Measurements from ENCODE around the gene HAUS1.

HAUS1 gene

DNA sequence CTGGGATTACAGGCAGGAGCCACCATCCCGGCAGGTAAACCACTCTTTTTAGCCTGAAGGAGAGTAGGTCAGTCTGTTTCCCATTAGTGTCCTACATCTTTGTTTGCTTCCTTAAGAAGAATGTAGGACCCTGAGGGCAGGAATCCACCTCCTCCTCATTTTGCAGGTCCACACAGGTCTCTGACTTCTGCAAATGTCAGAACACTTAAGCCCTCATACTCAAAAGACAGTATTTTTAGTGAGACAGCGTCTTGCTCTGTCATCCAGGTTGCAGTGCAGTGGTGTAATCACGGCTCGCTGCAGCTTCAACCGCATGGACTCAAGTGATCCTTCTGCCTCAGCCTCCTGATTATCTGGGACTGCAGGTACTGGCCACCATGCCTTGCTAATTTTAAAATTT lies 41.4 kb upstream of the HAUS1 start:
- DNase-seq (ENCODE audit: low read depth): no peak
- no peak overlapping the region for H3K4me3 ChIP-seq (ENCODE audit: low read depth, low read length)
- TF ChIP-seq, protein P1, sequence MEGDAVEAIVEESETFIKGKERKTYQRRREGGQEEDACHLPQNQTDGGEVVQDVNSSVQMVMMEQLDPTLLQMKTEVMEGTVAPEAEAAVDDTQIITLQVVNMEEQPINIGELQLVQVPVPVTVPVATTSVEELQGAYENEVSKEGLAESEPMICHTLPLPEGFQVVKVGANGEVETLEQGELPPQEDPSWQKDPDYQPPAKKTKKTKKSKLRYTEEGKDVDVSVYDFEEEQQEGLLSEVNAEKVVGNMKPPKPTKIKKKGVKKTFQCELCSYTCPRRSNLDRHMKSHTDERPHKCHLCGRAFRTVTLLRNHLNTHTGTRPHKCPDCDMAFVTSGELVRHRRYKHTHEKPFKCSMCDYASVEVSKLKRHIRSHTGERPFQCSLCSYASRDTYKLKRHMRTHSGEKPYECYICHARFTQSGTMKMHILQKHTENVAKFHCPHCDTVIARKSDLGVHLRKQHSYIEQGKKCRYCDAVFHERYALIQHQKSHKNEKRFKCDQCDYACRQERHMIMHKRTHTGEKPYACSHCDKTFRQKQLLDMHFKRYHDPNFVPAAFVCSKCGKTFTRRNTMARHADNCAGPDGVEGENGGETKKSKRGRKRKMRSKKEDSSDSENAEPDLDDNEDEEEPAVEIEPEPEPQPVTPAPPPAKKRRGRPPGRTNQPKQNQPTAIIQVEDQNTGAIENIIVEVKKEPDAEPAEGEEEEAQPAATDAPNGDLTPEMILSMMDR (IDR thresholded peaks at IDR 0.05; ENCODE audit: control insufficient read depth, extremely low read depth, insufficient read depth): no peak

DNA sequence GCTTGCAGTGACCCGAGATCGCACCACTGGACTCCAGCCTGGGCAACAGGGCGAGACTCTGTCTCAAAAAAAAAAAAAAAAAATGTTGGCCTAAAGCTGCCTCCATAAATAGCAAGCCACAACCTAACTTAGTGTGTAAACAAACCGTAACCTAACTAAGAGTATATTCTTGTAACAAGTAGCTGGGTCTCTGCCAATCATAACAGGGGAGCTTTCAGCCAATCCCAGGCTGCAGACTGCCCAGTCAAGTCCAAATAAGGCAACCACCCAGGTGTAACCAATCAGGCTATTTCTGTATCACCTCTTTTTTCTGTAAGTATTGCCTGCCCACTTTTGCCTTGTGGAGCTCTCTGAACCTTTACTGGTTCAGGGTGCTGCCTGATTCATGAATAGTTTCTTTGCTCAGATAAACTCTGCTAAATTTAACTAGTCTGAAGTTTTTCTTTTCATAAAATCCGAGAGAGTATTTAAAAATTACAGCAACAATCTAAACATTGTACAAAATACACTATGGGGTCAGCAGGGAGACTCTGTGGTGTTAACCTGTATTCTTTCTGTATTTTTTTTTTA lies 36.7 kb upstream of the HAUS1 start:
- DNase-seq (ENCODE audit: low read depth): peak; percentile 79
- TF ChIP-seq, protein P1 (IDR thresholded peaks at IDR 0.05; ENCODE audit: control insufficient read depth, extremely low read depth, insufficient read depth): no peak

DNA sequence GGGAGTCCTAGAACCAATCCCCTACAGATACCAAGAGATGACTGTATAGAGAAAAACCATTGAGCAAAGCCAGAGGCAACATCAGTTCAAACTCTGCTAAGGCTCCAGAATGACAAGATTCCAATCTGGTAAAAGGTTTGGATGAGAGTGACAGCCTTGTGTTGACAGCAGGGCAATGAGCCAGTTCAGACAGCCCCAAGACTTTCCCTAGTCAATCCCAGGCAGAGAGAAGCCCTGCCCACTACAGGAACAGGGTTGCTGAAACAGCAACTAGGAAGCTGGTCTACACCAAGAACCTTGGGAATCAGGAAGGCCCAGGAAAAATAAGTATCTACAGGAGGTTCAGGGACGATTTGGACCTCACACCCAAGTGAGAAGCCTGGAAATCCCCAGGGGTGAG lies 35.4 kb upstream of the HAUS1 start:
- no peak for DNase-seq (ENCODE audit: low read depth)
- H3K4me3 ChIP-seq (ENCODE audit: low read depth, low read length): no peak overlapping the region
- TF ChIP-seq, protein P1 (IDR thresholded peaks at IDR 0.05; ENCODE audit: control insufficient read depth, extremely low read depth, insufficient read depth): no peak

More for the DNA sequence above, 36.7 kb upstream of the HAUS1 start:
- no peak overlapping the region for H3K4me3 ChIP-seq (ENCODE audit: low read depth, low read length)

DNA sequence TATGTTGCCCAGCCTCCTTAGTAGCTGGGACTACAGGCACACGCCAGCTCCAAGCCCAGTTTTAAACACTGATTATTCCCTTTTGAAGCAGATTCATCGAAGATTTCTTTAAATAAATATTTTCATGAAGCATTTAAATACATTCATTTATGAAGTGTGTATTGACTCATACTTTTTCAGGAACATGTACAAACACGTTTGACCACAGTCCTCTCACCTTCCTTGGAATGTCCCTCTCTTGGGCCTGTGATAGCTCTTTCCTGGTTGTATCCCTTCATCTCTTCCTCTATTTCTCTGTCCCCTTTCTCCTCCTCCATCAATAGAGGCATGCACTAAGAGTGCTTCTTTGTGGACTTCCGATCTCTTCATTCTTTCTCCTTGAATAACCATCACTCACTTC lies 34.7 kb upstream of the HAUS1 start:
- TF ChIP-seq, protein P1 (IDR thresholded peaks at IDR 0.05; ENCODE audit: control insufficient read depth, extremely low read depth, insufficient read depth): no peak
- DNase-seq (ENCODE audit: low read depth): no peak
- H3K4me3 ChIP-seq (ENCODE audit: low read depth, low read length): no peak overlapping the region

DNA sequence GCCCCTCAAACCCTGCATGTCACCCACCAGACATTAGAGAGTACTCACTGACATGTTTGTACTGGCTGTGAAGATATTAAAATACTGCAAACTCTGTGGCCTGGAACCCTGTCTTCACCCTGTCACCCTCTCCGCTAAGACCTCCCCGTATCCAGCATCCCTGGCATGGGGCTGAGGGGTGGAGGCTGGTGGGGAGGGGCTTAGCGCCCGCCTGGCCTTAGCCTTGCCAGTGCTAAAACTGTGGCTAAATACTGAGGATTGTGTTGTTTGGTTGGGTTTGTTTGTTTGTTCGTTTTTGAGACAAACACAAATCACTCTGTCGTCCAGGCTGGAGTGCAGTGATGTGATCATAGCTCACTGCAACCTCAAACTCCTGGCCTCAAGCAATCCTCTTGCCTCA lies 34.0 kb upstream of the HAUS1 start:
- H3K4me3 ChIP-seq (ENCODE audit: low read depth, low read length): no peak overlapping the region
- no peak for DNase-seq (ENCODE audit: low read depth)
- TF ChIP-seq, protein P1 (IDR thresholded peaks at IDR 0.05; ENCODE audit: control insufficient read depth, extremely low read depth, insufficient read depth): no peak

DNA sequence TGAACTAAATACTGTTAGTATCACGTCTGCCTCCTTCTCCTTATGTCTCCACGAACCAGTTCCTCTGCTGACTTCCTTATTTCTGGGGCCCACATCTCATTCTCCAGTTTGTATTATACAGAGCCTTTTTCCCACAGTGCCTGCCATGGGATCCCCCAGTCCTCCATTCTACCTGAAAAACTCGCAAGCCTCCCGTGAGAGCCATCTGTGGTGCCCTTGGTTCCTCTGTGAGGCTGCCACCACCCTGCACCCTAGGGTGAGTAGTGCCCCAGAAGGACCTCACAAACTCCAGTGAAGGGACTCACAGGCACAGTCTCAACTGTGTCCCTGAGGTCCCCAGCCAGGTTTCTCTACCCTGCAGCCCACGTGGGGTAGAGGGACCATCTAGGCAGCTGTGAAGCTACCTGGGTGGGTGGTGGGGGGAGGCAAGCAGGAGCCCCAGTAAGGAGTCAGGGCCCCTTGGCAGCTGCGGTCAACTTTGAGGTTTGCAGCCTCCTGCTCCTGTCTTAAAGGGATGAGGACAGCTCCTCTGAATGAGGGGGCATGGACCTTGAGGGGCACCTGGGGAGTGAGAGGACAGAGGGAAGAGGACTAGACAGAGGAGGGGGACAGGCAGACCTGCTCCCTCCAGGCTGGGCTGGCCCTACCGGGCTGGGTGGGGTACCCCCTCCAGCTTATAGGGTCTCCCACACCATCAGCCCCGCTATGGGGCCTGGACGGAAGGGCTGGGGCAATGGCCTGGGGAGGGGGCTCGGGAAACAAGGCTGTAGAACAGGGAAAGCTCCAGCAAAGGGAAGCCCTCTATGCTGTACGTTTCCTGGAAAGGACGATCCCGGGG lies 33.2 kb upstream of the HAUS1 start:
- no peak for DNase-seq (ENCODE audit: low read depth)
- peak overlapping the region; percentile 49 for H3K4me3 ChIP-seq (ENCODE audit: low read depth, low read length)
- TF ChIP-seq, protein P1 (IDR thresholded peaks at IDR 0.05; ENCODE audit: control insufficient read depth, extremely low read depth, insufficient read depth): no peak

Measured in LNCaP clone FGC (cell line).